Peyer's patch (tissue), 4 donors: ENCODE data around the gene MALSU1.
A peak's percentile ranks its signal among the peaks of the same experiment; 100 is the strongest.

Source experiments
- POLR2A ChIP-seq, 2 donors: fragments of 450-650 bp; IDR thresholded peaks; one replicate each; pipeline ENCODE4 v1.5.1; 2017; ENCODE audit warnings: antibody characterized with exemption in 2 of 2, mild to moderate bottlenecking in 2 of 2, moderate library complexity in 2 of 2
- TF ChIP-seq, protein P1 (sequence below), 6 experiments: fragments of 450-650 bp in 4 of 6; fragments of 200-600 bp in 2 of 6; sonication (generic) in 1 of 6; IDR thresholded peaks; one replicate each; pipeline ENCODE4 v1.5.1; 2017 to 2019; ENCODE audit warnings: antibody characterized with exemption in 6 of 6, mild to moderate bottlenecking in 3 of 6, moderate library complexity in 1 of 6

DNA sequence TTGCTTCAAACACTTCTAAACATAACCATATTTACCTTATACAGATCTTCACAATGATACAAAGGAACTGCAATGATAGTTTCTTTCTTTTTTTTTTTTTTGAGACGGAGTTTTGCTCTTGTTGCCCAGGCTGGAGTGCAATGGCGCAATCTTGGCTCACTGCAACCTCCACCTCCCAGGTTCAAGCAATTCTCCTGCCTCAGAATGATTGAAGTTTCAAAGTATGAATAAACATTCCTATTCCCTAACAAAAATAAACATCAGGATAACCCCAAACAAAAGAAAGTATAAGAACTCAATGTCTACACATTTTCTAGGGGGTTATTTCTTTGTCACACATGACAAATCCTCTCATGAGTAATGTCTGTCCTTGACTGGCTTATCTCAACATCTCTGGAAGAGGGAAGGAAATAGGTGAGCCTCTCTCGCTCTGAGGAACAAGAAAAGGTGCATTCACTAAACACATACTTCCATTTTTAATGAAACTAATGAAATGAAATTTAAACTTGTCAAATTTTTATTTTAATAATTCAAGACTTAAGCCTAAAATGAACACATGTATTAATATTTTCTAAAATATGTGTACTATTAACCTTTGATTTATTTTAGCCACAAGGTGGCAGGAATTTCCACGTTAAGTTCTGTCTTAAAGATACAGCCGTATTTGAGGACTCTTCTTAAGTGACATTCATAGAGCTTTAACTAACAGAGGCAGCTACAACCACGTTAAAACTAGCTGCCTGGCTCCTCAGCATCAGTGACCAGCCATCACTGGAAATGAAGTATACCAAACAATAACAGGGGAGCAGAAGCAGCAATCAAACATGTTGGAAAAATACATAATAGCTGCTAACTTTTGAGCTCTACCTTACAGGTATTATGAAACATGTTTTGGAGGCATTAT is 58.3 kb downstream of the MALSU1 start:
- TF ChIP-seq, protein P1, sequence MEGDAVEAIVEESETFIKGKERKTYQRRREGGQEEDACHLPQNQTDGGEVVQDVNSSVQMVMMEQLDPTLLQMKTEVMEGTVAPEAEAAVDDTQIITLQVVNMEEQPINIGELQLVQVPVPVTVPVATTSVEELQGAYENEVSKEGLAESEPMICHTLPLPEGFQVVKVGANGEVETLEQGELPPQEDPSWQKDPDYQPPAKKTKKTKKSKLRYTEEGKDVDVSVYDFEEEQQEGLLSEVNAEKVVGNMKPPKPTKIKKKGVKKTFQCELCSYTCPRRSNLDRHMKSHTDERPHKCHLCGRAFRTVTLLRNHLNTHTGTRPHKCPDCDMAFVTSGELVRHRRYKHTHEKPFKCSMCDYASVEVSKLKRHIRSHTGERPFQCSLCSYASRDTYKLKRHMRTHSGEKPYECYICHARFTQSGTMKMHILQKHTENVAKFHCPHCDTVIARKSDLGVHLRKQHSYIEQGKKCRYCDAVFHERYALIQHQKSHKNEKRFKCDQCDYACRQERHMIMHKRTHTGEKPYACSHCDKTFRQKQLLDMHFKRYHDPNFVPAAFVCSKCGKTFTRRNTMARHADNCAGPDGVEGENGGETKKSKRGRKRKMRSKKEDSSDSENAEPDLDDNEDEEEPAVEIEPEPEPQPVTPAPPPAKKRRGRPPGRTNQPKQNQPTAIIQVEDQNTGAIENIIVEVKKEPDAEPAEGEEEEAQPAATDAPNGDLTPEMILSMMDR (IDR thresholded peaks at IDR 0.05): peak in 4 of 6 experiments; percentile 41 to 60 (median 46)
- TF ChIP-seq POLR2A (IDR thresholded peaks at IDR 0.05): no peak
